Kidney (tissue), 11 donors: ENCODE data around the gene NPIPA2. TPM values are rescaled to one million over a fixed set of nuclear protein-coding genes. Genes with fewer than 3 reads are reported as not detected.
"Not testable (repeated sequence)": the region's sequence is repeated elsewhere in the genome, so short reads cannot be mapped to it uniquely, and the experiment has no call there.

Experiments used
- DNase-seq, 5 donors: peaks; one replicate each; pipeline ENCODE4 v3.0.0-alpha.2; 2013 to 2020
- FAIRE-seq: peaks from 2 replicates; lab custom pipeline; 2012; peaks lifted over from hg19 to GRCh38; lab: Jason Lieb, UNC
- H3K27ac ChIP-seq, 2 donors: one replicate each; pipeline ENCODE4 v1.7.0; 2013; ENCODE audit warnings: low read depth in 2 of 2, low read length in 2 of 2, inconsistent platforms in 1 of 2
- H3K27me3 ChIP-seq: one replicate; pipeline ENCODE4 v1.7.1; 2013; ENCODE audit warnings: low read length, inconsistent platforms; ENCODE audit not compliant: control insufficient read depth, insufficient read depth
- H3K36me3 ChIP-seq, 3 donors: one replicate each; pipeline versions ENCODE4 v1.7.0 to v1.7.1; 2013; ENCODE audit warnings: low read length in 3 of 3, control low read depth in 1 of 3, inconsistent platforms in 1 of 3; ENCODE audit not compliant: insufficient read depth in 3 of 3, control insufficient read depth in 2 of 3
- H3K4me1 ChIP-seq, 3 donors: one replicate each; pipeline versions ENCODE4 v1.7.0 to v1.7.1; 2013; ENCODE audit warnings: low read length in 3 of 3, inconsistent platforms in 1 of 3, low read depth in 1 of 3; ENCODE audit not compliant: control insufficient read depth in 2 of 3, insufficient read depth in 2 of 3
- H3K4me3 ChIP-seq, 3 donors: one replicate each; pipeline versions ENCODE4 v1.7.0 to v1.8.1; 2013; ENCODE audit warnings: low read length in 3 of 3, control low read depth in 1 of 3, inconsistent platforms in 1 of 3
- H3K9ac ChIP-seq, 3 donors: one replicate each; pipeline versions ENCODE4 v1.7.0 to v1.7.1; 2013; ENCODE audit warnings: low read length in 3 of 3, control low read depth in 1 of 3, inconsistent platforms in 1 of 3
- H3K9me3 ChIP-seq, 3 donors: one replicate each; pipeline versions ENCODE4 v1.7.0 to v1.7.1; 2013; ENCODE audit warnings: low read length in 3 of 3, control low read depth in 1 of 3, inconsistent platforms in 1 of 3; ENCODE audit not compliant: control insufficient read depth in 2 of 3, insufficient read depth in 1 of 3
- intact Hi-C: fragments of 100-400 bp; cut with DNase I; formaldehyde crosslinking; loops from one replicate; pipeline ENCODE4 v1.11.1; 2022
- polyA plus RNA-seq: library from polyadenylated mRNA; stranded (reverse); fragments of 350-450 nt; fragmentation: Illumina TruSeq; extraction: RNeasy Lipid Tissue Mini Kit (QIAGEN cat#74804); gene quantifications from one replicate; pipeline ENCODE4 v1.2.3, GENCODE V29; 2014; ENCODE audit warnings: low read depth, low replicate concordance; ENCODE audit not compliant: insufficient read depth
- total RNA-seq: library from RNA; stranded (reverse); fragmentation: NEBNext Ultra II Directional; extraction: Animal tissue kit (Norgen Biotek cat#: 25700); gene quantifications from one replicate; pipeline ENCODE4 v1.2.1, GENCODE V29; 2021
- donor health status: control.
- donor health status: control.
- donor health status: DM: yes; HTN: yes; CAD: no.
- donor health status: Normal renal cell carcinoma (clear cell type).

NPIPA2 gene
- total and polyA plus RNA-seq, 2 donors from 2014 or later, result 3.7 TPM; not detected in 1

DNA sequence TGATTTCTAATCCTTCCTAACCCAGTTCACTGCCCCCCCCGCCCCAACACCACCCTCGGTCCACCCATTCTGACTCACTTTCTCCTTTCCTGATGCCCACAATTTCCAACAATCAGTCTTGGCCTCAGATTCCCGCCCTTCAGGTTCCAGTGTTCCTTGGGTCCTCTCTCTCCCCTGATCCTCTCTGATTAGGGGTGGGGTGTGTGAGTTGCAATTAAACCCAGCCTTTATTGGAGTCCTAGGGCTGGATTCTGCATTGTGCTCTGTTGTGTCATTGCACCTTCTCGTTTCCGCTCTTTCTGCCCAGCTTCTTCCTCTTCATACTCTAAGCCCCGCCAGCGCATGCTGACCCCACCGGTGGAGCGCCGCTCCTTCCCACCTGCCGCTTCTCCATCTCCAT, 539 bp upstream of the NPIPA2 start:
- H3K27me3 ChIP-seq, FAIRE-seq, H3K9ac ChIP-seq, DNase-seq, H3K27ac ChIP-seq, H3K4me3 ChIP-seq, H3K36me3 ChIP-seq, H3K9me3 ChIP-seq, intact Hi-C loops, H3K4me1 ChIP-seq: not testable (repeated sequence)

DNA sequence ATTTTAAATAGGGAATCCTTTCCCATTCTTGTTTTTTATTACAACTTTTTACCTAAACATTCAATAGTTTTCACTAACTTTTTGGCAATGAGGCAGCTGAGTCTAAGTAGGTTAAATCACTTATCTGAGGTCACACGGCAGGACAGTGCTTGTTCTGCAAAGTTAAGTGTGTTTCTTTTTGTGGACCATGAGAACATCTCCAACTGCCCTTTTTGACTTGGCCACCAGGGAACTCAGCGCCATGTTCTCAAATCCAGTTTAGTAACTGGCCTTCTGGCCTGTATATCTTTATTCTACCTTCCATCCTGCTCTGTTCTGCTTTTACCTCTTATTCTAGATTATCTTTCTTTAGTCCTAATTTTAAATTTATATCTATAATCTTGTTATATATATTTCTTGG, 31.3 kb downstream of the NPIPA2 start:
- intact Hi-C loops, H3K4me1 ChIP-seq, H3K36me3 ChIP-seq, H3K9me3 ChIP-seq, DNase-seq, H3K4me3 ChIP-seq, H3K27ac ChIP-seq, FAIRE-seq, H3K9ac ChIP-seq, H3K27me3 ChIP-seq: not testable (repeated sequence)

DNA sequence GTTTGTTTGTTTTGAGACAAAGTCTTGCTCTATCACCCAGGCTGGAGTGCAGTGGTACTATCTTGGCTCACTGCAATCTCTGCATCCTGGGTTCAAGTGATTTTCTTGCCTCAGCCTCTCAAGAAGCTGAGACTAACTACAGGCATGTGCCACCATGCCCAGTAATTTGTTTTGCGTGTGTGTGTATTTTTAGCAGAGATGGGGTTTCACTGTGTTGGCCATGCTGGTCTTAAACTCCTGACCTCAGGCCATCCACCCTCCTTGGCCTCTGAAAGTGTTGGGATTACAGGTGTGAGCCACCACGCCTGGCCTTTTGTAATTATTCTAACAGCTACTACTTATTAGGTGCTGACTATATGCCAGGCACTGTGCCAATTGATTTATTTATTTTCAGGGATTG, 33.3 kb downstream of the NPIPA2 start:
- DNase-seq, H3K9me3 ChIP-seq, H3K4me3 ChIP-seq, H3K36me3 ChIP-seq, H3K27ac ChIP-seq, H3K9ac ChIP-seq, FAIRE-seq, H3K4me1 ChIP-seq, H3K27me3 ChIP-seq, intact Hi-C loops: not testable (repeated sequence)

DNA sequence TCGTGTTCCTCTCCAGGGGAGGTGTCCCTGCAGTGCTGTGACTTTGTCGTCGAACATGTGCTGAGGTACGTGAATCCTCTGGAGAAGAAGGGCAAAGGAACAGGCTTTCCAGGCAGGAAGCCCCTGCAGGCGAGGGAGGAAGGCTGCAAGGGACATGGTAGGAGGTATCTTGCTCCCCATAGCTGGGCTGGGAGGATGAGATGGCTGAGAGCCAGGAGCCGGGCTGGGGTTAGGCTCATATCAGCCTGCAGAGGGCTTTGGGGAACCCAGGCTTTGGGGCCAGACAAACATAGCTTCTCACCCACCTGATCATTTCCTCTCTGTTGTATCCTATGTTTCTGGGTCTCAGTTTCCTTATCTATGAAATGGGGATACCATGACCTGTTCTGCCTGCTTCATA, 34.4 kb downstream of the NPIPA2 start:
- FAIRE-seq, H3K9ac ChIP-seq, intact Hi-C loops: not testable (repeated sequence)

DNA sequence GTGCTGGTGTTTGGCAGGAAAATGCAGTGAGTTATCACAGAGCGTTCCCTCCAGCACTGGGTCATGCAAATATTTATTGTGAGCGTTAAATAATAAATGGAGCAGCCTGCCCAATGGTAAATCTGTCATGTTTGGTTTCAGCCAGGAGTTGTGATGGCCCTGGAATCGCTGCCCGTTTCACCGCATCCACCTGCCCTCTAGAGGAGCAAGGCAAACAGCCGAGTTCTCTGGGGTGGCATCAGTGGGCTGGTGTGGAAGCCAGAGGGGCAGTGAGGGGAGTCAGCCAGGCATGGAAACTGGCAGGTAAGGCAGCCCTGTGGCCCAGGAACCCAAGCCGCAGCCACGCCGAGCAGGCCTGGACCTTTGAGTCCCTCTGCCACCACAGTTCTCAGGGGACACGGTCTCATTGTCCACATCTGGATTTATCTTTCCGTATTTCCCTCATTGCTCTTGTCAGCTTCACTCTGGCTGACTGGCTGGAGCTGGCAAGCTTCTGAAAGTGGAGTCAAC, 37.1 kb downstream of the NPIPA2 start:
- intact Hi-C loops, H3K4me1 ChIP-seq, H3K27me3 ChIP-seq, H3K27ac ChIP-seq, H3K36me3 ChIP-seq, H3K9me3 ChIP-seq, DNase-seq, H3K4me3 ChIP-seq, FAIRE-seq, H3K9ac ChIP-seq: not testable (repeated sequence)

More for the DNA sequence above, 34.4 kb downstream of the NPIPA2 start:
- H3K9me3 ChIP-seq, H3K36me3 ChIP-seq, H3K27me3 ChIP-seq, DNase-seq, H3K4me1 ChIP-seq, H3K27ac ChIP-seq, H3K4me3 ChIP-seq: not testable (repeated sequence)

DNA sequence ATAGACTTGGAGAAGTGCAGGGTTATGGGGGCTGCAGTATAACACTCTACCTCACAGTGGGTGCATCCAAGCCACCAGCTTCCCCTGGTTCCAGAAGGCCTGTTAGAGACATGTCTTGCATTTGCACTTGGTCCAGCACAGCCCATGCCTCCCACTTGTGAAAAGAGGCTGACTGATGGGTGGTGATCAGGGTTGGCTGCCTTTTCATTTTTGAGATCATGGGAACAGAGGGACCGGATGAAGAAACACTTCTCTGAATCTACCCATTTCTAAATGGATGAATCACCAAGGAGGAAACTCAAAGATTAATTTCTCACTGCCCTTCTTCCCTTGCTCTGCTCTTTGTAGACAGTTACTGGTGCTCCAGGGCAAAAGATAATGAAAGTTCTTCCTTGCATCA, 43.8 kb downstream of the NPIPA2 start:
- intact Hi-C loops, H3K9ac ChIP-seq, FAIRE-seq, DNase-seq, H3K27me3 ChIP-seq, H3K36me3 ChIP-seq, H3K4me1 ChIP-seq, H3K4me3 ChIP-seq, H3K9me3 ChIP-seq, H3K27ac ChIP-seq: not testable (repeated sequence)

GRCh38 chr16:14789577-14789976, 47.2 kb downstream of the NPIPA2 start:
- H3K9me3 ChIP-seq, H3K9ac ChIP-seq, H3K4me3 ChIP-seq, H3K36me3 ChIP-seq, DNase-seq, FAIRE-seq, intact Hi-C loops, H3K27ac ChIP-seq, H3K27me3 ChIP-seq, H3K4me1 ChIP-seq: not testable (repeated sequence)

GRCh38 chr16:14790320-14790956, 48.1 kb downstream of the NPIPA2 start:
- H3K4me3 ChIP-seq, H3K4me1 ChIP-seq, H3K27ac ChIP-seq, FAIRE-seq, H3K27me3 ChIP-seq, H3K9ac ChIP-seq, H3K9me3 ChIP-seq, DNase-seq, intact Hi-C loops, H3K36me3 ChIP-seq: not testable (repeated sequence)
